8988T (cell line): ENCODE results near the gene GNPTAB.
A peak's percentile ranks its signal among the peaks of the same experiment; 100 is the strongest.

Experiments used
- DNase-seq: peaks from one replicate; pipeline ENCODE4 v3.0.0; 2011

Gene GNPTAB

DNA sequence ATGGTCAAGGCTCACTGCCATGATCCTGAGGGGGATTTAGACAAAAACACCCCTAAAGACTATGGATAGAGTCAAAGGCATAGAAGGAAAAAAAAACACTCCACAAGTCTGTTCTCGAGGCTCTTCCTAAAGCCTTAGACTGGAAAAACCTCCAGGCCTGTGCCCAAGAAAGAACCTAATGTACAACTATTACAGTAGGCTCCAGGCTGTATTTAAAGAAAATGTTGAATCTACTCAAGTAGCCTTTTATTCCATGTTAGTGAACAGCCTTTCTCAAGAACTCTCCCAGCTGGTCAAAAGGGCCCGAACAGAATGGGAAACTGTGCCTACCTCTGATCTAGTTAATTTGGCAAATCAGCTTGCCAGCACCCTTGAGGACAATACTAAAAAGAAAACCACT lies 28.3 kb downstream of the GNPTAB start:
- no peak for DNase-seq

GRCh38 chr12:101799774-101800173 lies 31.0 kb downstream of the GNPTAB start:
- no peak for DNase-seq

DNA sequence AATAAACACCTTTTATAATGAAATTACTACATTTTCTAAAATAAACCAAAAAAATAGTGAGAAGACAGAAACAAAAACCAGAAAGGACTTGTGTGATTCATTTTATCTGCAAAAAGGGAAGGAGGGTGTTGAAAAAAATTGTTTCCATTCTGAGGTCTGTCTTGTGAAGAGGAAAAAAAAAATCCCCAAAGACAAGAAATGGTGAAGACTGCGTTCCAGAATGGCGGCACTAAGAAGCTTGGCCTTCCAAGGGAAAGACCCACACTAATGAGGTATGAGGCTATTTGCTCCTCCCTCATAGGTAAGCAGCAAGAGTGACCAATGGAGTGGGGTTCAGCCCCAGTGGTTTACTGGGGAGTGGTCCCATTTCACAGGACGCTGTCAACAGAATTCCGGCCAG lies 35.0 kb downstream of the GNPTAB start:
- DNase-seq, result no peak

- no peak for DNase-seq
Observed at GRCh38 chr12:101795013-101795412, 35.7 kb downstream of the GNPTAB start.

DNA sequence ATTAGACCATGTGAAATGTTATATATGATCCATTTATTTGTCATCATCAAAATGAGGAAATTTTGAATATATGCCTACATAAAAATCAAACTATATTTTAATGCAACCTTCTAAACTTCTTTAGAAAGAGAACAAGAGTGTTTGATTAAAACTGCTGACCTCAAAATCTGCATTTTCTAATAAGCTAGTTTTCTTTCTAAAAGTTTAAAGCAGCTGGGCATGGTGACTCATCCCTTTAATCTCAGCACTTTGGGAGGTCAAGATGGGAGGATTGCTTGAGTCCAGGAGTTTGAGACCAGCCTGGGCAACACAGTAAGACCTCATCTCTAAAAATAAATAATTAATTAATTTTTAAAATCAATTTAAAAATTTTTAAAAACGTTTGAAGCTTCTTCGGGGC lies 36.2 kb downstream of the GNPTAB start:
- no peak for DNase-seq

DNA sequence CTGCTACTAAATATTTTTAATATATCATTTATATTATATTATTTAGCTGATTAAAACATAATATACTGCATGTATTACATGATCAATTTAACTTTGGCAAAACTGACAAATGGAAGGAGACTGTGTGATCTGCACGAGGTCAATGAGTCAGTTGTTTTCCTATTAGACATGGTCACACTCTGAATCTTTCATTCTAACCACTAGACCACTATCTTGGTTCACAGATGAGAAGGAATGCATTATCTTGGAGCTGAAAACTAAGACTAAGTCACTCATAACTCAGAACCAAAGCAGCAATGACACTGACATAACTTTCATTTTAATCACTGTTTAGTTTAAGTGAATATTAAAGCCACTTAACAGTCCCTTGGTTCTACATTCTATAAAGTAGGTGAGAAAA lies 37.4 kb downstream of the GNPTAB start:
- DNase-seq, result no peak

GRCh38 chr12:101792046-101792931 lies 38.5 kb downstream of the GNPTAB start:
- no peak for DNase-seq

DNA sequence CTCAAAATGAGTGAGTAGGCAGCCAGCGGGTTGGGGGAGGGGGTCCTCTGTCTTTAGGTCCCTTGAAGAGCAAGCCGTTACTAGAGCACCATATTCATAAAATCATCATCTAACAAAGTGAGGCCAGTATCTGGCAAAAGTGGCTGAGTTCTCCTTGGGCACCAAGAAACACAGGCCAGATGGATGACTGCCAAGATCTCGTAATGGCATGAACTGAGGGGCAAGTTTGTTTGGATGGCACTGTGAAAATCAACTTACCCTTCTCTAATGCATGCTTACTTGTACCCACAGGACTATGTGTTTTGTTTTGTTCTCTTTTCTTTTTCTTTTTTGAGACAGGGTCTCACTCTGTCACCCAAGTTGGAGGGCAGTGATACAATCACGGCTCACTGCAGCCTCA lies 41.6 kb downstream of the GNPTAB start:
- no peak for DNase-seq

DNA sequence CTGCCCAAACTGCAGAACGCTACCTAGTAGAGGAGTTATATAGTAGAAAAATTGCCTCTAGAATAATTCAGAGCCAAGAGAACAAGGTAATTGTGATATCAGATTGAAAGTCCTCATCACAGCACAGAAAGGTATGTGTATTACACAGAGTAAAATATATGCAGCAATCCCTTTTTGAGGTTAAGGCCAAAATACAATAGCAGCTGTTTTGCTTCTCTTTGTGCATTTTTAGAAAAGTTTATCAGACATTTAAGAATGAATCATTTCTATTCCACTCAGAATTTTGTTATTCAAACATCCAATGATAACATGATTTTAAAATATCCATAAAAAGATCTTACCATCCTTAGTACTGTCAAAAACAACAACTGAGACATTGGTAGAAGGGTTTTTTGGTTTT lies 45.1 kb downstream of the GNPTAB start:
- DNase-seq, result no peak

- DNase-seq, result no peak
Observed at GRCh38 chr12:101784376-101784775, 46.4 kb downstream of the GNPTAB start.

DNA sequence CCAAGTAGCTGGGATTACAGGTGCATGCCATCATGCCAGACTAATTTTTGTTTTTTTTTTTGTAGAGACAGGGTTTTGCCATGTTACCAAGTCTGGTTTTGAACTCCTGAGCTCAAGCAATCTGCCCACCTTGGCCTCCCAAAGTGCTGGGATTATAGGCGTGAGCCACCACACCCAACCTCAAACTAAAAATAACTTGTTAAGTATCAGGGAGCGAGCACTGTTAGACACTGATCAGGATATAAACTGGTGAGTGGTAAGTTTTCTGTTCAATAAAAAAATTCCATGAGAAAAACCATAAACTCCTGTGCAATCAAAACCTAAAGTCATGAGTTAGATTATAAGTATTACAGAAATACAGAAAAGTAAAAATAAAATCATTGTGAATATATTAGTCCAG lies 46.9 kb downstream of the GNPTAB start:
- DNase-seq, result no peak

DNA sequence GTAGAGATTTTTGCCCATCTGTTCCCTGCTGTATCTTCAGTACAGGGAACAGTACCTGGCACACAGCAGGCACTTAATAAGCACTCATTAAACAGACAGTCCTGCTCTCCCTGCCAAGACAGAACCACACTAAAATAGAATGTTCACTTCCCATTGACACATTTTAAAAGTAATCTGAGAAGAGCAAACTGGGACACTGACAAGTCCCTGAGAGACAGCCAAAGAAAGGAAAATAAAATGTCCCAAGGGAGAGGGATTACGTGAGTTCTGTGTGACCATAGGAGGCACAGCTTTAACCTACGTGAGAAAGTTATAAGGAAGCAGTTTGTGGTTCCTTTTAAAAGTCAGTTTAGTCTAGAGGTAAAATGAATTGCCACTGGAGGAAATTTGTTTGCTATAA lies 47.6 kb downstream of the GNPTAB start:
- DNase-seq, result no peak

DNA sequence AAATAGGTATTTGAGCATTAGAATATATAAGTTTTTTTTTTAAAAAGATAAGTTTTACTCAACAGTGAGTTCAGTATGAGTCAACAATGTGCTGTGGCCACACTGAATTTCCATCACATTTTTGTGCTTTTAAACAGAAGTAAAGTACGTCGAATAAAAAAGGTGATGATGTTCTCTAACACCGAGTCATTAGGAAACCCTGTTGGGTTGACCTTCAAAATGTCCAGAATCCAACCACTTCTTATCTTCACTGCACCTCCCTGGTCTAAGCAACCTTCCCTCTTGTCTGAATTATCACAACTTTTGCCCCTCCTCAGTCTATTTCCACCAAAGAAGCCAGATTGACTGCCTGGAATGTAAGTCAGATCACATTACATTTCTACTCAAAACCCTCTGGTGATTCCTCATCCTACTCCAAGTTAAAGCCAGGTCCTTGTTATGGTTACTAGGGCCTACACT lies 48.5 kb downstream of the GNPTAB start:
- no peak for DNase-seq

DNA sequence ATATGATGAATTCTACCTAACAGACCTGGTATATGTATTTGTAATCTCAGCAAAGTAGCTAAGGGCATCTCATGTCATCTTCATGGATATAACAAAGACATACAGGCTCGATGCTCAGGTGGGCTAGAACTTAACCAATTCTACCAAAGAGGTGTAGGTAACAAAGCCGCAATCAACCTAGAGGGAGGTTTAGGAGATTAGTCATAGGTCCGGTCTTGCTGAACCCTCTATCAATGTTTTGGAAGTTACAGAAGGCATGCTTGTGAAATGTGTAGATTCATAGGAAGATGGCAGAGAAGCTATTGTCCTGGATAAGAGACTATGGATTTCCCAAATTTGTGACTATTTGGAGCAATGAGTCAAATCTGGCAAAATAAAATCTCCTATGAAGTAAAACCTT lies 48.9 kb downstream of the GNPTAB start:
- DNase-seq, result no peak

DNA sequence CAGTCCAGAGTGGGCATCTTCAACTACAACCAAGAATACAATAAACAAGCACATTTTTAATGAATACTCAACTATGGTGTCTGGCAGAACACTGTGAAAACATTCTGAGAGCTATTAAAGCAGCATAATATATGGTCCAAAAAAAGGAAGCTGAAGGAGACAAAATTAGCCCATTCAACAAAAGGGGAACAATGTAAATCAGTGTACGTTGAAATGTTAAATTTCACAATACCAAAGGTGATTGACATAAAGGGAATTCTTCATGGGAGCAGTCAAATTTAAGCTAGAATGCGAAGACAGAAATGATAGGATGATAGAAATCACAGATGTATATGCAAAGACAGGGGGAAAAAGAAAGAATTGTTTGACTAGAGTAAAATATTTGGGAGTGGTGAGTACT lies 50.2 kb downstream of the GNPTAB start:
- no peak for DNase-seq

- DNase-seq, result no peak
Observed at GRCh38 chr12:101779626-101780025, 51.1 kb downstream of the GNPTAB start.

GRCh38 chr12:101779200-101779599 lies 51.6 kb downstream of the GNPTAB start:
- DNase-seq, result no peak

DNA sequence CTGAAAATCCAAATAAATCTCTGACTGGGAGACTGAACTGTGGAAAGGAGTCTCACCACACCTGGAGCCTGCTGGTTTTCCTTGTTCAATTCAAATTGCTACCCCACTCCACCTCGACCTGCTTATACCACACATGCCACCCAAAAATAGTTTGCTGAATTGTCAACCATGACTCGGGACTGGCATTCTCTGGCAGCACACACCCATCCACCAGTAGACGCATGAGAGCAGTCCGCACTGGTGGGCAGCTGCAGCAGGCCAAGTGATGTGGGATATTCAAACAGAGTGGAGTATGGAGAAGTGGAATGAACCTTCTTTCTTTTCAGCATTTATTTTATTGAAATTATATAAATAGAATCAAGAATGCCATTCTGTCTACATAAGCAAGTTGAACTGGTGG lies 52.8 kb downstream of the GNPTAB start:
- DNase-seq, result no peak

DNA sequence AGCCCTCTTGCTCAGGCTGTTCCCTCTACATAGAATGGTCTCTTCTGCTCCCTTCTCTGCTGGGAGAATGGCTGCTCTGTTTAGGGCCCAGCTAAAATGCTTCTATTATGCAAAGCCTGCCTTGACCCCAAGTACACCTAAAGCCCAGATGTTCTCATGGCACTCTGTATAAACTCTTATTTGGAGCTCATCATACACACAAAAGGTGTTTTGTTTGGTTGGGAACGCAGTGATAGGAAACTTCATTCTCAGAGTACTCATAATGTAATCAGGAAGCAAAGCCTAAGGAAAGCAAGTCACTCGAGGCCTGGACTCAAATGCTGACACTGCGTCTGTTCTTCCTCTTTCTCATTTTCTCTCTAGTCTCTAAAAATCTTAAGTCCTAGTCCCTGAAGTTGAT lies 53.3 kb downstream of the GNPTAB start:
- DNase-seq, result no peak

DNA sequence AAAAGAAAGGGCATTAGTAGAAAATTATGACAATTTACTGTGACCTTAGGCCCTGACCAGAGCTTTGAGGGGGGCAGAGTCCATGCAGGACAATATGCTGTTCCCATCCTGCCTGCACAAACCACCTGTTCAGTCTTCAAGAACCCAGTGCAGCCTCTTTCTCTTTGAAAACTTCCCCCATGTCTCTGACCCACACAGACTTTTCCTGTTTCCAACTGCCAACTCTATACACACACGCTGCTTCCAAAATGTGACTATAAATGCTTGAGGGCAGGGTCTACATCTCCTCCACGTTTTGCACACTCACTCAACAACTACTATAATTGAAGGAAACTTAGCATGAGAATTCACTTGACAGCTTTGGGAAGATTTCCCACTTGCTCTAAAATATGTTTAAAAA lies 54.9 kb downstream of the GNPTAB start:
- DNase-seq, result no peak

DNA sequence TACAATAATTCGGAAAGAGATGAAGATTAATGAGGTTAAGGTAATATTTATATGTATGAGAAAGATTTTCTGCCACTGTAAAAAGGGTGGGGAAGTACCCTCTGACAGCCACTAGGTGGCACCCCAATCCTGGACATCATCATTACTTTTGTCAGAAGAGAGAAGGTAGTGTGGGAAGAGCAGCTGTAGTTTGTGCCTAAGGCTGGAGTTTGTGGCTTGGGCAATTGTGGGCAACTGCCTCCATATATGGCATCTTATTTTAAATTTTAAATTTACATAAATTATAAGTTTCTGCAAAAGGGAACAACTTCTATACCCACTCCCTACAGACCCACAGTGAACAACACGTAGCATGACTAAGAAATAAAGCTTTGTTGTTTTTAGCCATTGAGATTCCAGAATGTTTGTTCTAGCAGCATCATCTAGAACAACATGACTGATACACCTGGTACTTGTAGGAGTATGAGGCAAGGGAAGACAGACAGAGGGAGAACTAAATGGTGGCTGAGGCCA lies 57.1 kb downstream of the GNPTAB start:
- peak; percentile 41 for DNase-seq

DNA sequence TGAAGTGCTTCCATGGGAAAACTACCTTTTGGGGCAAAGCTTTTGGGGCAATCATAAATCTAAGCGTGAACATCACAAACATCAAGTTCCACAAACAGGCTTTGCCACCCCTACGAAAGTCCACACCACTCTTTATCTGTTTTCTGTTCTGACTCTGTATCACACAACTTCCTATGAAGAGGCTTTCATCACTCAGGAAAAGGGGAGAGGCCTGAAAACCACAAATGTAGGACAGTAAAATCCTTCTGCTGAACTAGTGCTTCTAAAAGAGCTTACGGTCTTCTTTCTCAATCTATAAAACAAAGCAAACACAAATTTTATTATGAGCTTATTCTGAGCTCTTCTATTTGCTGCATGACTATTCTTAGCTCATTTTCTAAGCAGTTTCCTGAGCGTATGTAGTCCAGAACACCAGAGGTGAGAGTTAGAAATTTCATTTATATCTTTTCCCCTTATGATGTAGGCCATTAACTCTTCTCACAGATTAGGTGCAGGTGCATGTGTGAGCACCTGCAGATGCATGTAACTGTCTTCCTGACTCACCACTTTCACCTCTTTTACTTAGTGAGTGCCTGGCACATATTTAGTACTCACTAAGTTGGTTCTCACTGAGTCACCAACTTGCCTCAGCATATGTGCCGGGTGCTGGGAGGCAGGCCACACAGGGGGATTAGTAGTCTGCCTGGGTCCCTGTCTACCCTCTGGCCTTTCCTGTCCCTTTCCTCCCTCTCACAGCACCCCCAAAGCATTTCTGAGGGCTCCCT lies 58.6 kb downstream of the GNPTAB start:
- DNase-seq, result no peak

GRCh38 chr12:101769865-101770264 lies 60.9 kb downstream of the GNPTAB start:
- no peak for DNase-seq

DNA sequence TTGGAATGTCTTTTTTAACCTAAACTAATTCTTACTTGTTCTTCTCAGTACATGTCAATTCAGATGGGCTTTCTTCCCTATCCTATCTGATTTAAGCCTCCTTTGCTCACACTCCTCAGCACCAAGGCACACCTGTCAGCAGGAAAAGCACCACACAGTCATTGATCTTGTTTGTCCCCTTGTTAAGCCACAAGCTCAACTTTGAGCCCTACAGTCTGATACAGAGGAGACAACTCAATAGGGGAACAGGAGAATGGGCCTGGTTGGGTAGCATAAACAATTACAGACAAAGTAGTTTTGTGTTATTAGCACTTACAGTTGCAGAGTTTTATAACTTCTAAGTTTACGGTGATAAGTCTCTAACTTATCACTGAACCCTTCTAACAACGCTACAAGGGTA lies 62.0 kb downstream of the GNPTAB start:
- no peak for DNase-seq
